B cell (primary cell): ENCODE measurements around the gene SH3RF1.

Source experiments
- CTCF ChIP-seq: fragments of 200-600 bp; IDR thresholded peaks from one replicate; pipeline ENCODE4 v1.8.0; 2022; ENCODE audit warnings: antibody characterized with exemption, mild to moderate bottlenecking
- EZH2 ChIP-seq: IDR thresholded peaks from 2 replicates; pipeline ENCODE4 v1.6.1; 2012; ENCODE audit warnings: borderline replicate concordance, low read depth, mild to moderate bottlenecking, moderate library complexity, low read length; ENCODE audit not compliant: insufficient read depth, poor library complexity, severe bottlenecking

- no peak for TF ChIP-seq CTCF
- no peak for TF ChIP-seq EZH2
Measured at GRCh38 chr4:169195032-169195431, 75.7 kb downstream of the SH3RF1 start.
